Effector memory CD4-positive, alpha-beta T cell (primary cell): ENCODE measurements around the gene KRT10.

Experiments
- DNase-seq, 3 donors: peaks; one replicate each; pipeline ENCODE4 v3.0.0-alpha.2; 2020
- H3K27ac ChIP-seq: 2 replicates; pipeline ENCODE4 v1.7.0; 2013; ENCODE audit warnings: mild to moderate bottlenecking, low read length, moderate library complexity; ENCODE audit not compliant: insufficient read depth, poor library complexity, severe bottlenecking
- H3K27me3 ChIP-seq: replicated peaks from 2 replicates; pipeline ENCODE4 v1.7.0; 2013; ENCODE audit warnings: mild to moderate bottlenecking, low read length; ENCODE audit not compliant: insufficient read depth, control insufficient read depth, poor library complexity, severe bottlenecking
- H3K36me3 ChIP-seq: 2 replicates; pipeline ENCODE4 v1.7.0; 2013; ENCODE audit warnings: mild to moderate bottlenecking, low read length, moderate library complexity; ENCODE audit not compliant: control insufficient read depth, insufficient read depth
- H3K4me1 ChIP-seq: 2 replicates; pipeline ENCODE4 v1.7.0; 2013; ENCODE audit warnings: low read length, mild to moderate bottlenecking; ENCODE audit not compliant: control insufficient read depth, insufficient read depth, poor library complexity, severe bottlenecking
- H3K4me3 ChIP-seq: 2 replicates; pipeline ENCODE4 v1.7.0; 2013; ENCODE audit warnings: low read length, low read depth, mild to moderate bottlenecking; ENCODE audit not compliant: insufficient read depth, poor library complexity, severe bottlenecking
- H3K9me3 ChIP-seq: 2 replicates; pipeline ENCODE4 v1.7.0; 2013; ENCODE audit warnings: mild to moderate bottlenecking, low read length, moderate library complexity; ENCODE audit not compliant: control insufficient read depth

The KRT10 gene

DNA sequence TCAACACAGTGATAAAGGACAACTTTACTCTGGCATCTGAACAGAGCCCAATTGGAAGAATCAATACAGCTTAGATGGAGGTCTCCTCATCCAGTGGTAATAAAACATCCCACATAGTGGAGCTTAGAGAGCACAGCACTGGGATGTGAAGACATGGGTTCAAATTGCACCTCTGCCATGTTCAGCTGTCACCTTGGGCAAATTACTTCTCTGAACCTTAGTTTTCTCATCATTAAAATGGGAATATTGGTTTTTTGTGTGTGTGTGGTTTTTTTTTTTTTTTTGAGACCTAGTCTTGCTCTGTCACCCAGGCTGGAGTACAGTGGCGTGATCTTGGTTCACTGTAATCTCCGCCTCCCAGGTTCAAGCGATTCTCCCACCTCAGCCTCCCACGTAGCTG lies 13.6 kb upstream of the KRT10 start:
- no peak for DNase-seq
- Histone ChIP-seq H3K4me1 (no peaks in the 10 kb centered on the region), H3K4me3 (no peak overlapping the region), H3K27ac (no peak overlapping the region), H3K27me3 (no peaks in the 10 kb centered on the region), H3K36me3 (no peaks in the 10 kb centered on the region), H3K9me3 (no peaks in the 10 kb centered on the region)

DNA sequence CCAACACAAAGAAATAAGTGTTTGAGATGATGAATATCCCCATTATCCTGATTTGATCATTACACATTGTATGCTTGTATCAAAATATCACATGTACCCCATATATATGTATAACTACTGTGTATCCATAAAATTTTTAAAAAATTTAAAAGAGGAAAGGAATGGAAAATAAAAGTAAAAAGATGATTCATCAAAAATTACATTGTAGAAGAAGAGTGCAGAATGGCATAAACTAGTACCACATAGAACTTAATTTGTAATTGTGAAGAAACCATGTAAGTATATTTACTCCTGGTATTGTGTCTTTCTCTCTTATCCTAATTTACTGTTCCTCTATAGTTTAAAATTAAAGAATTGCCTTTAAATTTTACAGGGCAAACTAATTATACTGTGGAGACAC lies 11.5 kb upstream of the KRT10 start:
- Histone ChIP-seq H3K27me3 (no peaks in the 10 kb centered on the region), H3K27ac (no peak overlapping the region), H3K9me3 (no peaks in the 10 kb centered on the region), H3K4me1 (no peaks in the 10 kb centered on the region), H3K4me3 (no peak overlapping the region), H3K36me3 (no peaks in the 10 kb centered on the region)
- no peak for DNase-seq

GRCh38 chr17:40832840-40833239 lies 10.4 kb upstream of the KRT10 start:
- no peaks in the 10 kb centered on the region for H3K36me3 ChIP-seq
- H3K4me1 ChIP-seq: no peaks in the 10 kb centered on the region
- DNase-seq: no peak
- H3K27ac ChIP-seq: no peak overlapping the region
- no peak overlapping the region for H3K4me3 ChIP-seq
- H3K9me3 ChIP-seq: no peaks in the 10 kb centered on the region
- no peaks in the 10 kb centered on the region for H3K27me3 ChIP-seq

DNA sequence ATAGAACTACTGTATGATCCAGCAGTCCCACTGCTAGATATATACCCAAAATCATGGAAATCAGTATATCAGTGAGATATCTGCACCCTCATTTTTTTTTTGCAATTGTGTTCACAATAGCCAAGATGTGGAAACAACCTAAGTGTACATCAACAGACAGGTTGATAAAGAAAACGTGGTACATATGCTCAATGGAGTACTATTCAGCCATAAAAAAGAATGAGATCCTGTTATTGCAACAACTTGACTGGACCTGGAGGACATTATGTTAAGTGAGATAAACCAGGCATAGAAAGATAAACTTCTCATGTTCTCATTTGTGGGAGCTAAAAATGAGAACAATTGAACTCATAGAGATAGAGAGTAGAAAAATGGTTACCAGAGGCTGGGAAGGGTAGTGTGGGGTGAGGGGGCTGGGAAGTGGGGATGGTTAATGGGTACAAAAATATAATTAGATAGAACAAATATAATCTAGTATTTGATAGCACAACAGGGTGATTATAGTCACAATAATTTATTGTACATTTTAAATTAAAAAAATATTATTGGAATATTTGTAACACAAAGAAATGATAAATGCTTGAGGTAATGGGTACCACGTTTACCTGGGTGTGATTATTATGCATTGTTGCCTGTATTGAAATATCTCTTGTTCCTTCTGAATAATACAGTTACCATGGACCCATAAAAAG lies 7.8 kb upstream of the KRT10 start:
- no peaks in the 10 kb centered on the region for H3K27me3 ChIP-seq
- H3K4me3 ChIP-seq: no peak overlapping the region
- no peaks in the 10 kb centered on the region for H3K9me3 ChIP-seq
- no peak for DNase-seq
- H3K36me3 ChIP-seq: no peaks in the 10 kb centered on the region
- H3K27ac ChIP-seq: no peak overlapping the region
- H3K4me1 ChIP-seq: no peaks in the 10 kb centered on the region

- H3K36me3 ChIP-seq: no peaks in the 10 kb centered on the region
- no peaks in the 10 kb centered on the region for H3K4me1 ChIP-seq
- H3K27ac ChIP-seq: no peak overlapping the region
- no peak overlapping the region for H3K4me3 ChIP-seq
- H3K27me3 ChIP-seq: no peaks in the 10 kb centered on the region
- H3K9me3 ChIP-seq: no peaks in the 10 kb centered on the region
- no peak for DNase-seq
These were observed 6.1 kb upstream of the KRT10 start for GRCh38 chr17:40828454-40829044.

GRCh38 chr17:40827746-40828453 lies 5.5 kb upstream of the KRT10 start:
- Histone ChIP-seq H3K9me3 (no peaks in the 10 kb centered on the region), H3K4me3 (no peak overlapping the region), H3K27me3 (no peaks in the 10 kb centered on the region), H3K27ac (no peak overlapping the region), H3K4me1 (no peaks in the 10 kb centered on the region), H3K36me3 (no peaks in the 10 kb centered on the region)
- DNase-seq: no peak

GRCh38 chr17:40825599-40825998 lies 3.2 kb upstream of the KRT10 start:
- Histone ChIP-seq H3K4me1 (no peaks in the 10 kb centered on the region), H3K4me3 (no peak overlapping the region), H3K27me3 (no peaks in the 10 kb centered on the region), H3K36me3 (no peaks in the 10 kb centered on the region), H3K9me3 (no peaks in the 10 kb centered on the region), H3K27ac (no peak overlapping the region)
- no peak for DNase-seq

GRCh38 chr17:40824015-40824832 lies 1.8 kb upstream of the KRT10 start:
- H3K9me3 ChIP-seq: no peaks in the 10 kb centered on the region
- no peak for DNase-seq
- no peaks in the 10 kb centered on the region for H3K4me1 ChIP-seq
- no peak overlapping the region for H3K4me3 ChIP-seq
- H3K27ac ChIP-seq: no peak overlapping the region
- no peaks in the 10 kb centered on the region for H3K36me3 ChIP-seq
- no peaks in the 10 kb centered on the region for H3K27me3 ChIP-seq

- H3K4me3 ChIP-seq: no peak overlapping the region
- H3K9me3 ChIP-seq: no peaks in the 10 kb centered on the region
- no peaks in the 10 kb centered on the region for H3K27me3 ChIP-seq
- H3K27ac ChIP-seq: no peak overlapping the region
- no peak for DNase-seq
- H3K4me1 ChIP-seq: peaks cover 3% of the 10 kb centered on the region
- peaks cover 3% of the 10 kb centered on the region for H3K36me3 ChIP-seq
These were observed 878 bp downstream of the KRT10 start for GRCh38 chr17:40821536-40821935.
